ENCODE data around the gene TRPM2. TPM values are rescaled to one million over a fixed set of nuclear protein-coding genes. Genes with fewer than 3 reads are reported as not detected.

The TRPM2 gene
- total RNA-seq, 2 donors from 2014 or later, result 2.7 to 26.1 TPM

- ATAC-seq (no peak), DNase-seq (no peak)
- no peaks in the 10 kb centered on the region for H3K9me3 ChIP-seq (ENCODE audit: control insufficient read depth, low read length, poor library complexity, severe bottlenecking)
- H3K36me3 Mint-ChIP-seq (ENCODE audit: low read depth), result no peaks in the 10 kb centered on the region
- no peak overlapping the region for H3K4me3 Mint-ChIP-seq
- H3K27ac Mint-ChIP-seq, result peak overlapping the region; percentile 6
- H3K27me3 Mint-ChIP-seq, result peaks cover 15% of the 10 kb centered on the region
- H3K4me1 Mint-ChIP-seq, result peaks cover 6% of the 10 kb centered on the region
These were observed 129.3 kb downstream of the TRPM2 start for GRCh38 chr21:44482581-44483287.

GRCh38 chr21:44483288-44484237 is 130.1 kb downstream of the TRPM2 start:
- no peaks in the 10 kb centered on the region for H3K9me3 ChIP-seq (ENCODE audit: control insufficient read depth, low read length, poor library complexity, severe bottlenecking)
- Mint-ChIP-seq H3K4me1 (peaks cover 6% of the 10 kb centered on the region), H3K36me3 (ENCODE audit: low read depth) (no peaks in the 10 kb centered on the region), H3K27ac (peak overlapping the region; percentile 6), H3K27me3 (peaks cover 15% of the 10 kb centered on the region), H3K4me3 (no peak overlapping the region)
- no peak for DNase-seq
- no peak for ATAC-seq

GRCh38 chr21:44484498-44485253 is 131.3 kb downstream of the TRPM2 start:
- peaks cover 24% of the 10 kb centered on the region for H3K27me3 Mint-ChIP-seq
- H3K27ac Mint-ChIP-seq, result no peak overlapping the region
- no peaks in the 10 kb centered on the region for H3K36me3 Mint-ChIP-seq (ENCODE audit: low read depth)
- no peaks in the 10 kb centered on the region for H3K9me3 ChIP-seq (ENCODE audit: control insufficient read depth, low read length, poor library complexity, severe bottlenecking)
- peaks cover 6% of the 10 kb centered on the region for H3K4me1 Mint-ChIP-seq
- DNase-seq (no peak), ATAC-seq (no peak)
- H3K4me3 Mint-ChIP-seq, result no peak overlapping the region

- Mint-ChIP-seq H3K27ac (no peak overlapping the region), H3K4me3 (peak overlapping the region; percentile 3), H3K4me1 (peaks cover 6% of the 10 kb centered on the region), H3K27me3 (peaks cover 29% of the 10 kb centered on the region), H3K36me3 (ENCODE audit: low read depth) (no peaks in the 10 kb centered on the region)
- no peaks in the 10 kb centered on the region for H3K9me3 ChIP-seq (ENCODE audit: control insufficient read depth, low read length, poor library complexity, severe bottlenecking)
- peak; percentile 50 for ATAC-seq
- DNase-seq, result peak in 1 of 3 donors; percentile 25
These were observed 131.9 kb downstream of the TRPM2 start for GRCh38 chr21:44485254-44485793.

- peaks cover 6% of the 10 kb centered on the region for H3K4me1 Mint-ChIP-seq
- H3K36me3 Mint-ChIP-seq (ENCODE audit: low read depth), result no peaks in the 10 kb centered on the region
- ATAC-seq (no peak), DNase-seq (no peak)
- H3K27me3 Mint-ChIP-seq, result peaks cover 29% of the 10 kb centered on the region
- no peak overlapping the region for H3K4me3 Mint-ChIP-seq
- H3K27ac Mint-ChIP-seq, result no peak overlapping the region
- H3K9me3 ChIP-seq (ENCODE audit: control insufficient read depth, low read length, poor library complexity, severe bottlenecking), result no peaks in the 10 kb centered on the region
These were observed 132.4 kb downstream of the TRPM2 start for GRCh38 chr21:44485796-44486195.

- Mint-ChIP-seq H3K4me3 (no peak overlapping the region), H3K36me3 (ENCODE audit: low read depth) (no peaks in the 10 kb centered on the region)
These were observed 132.9 kb downstream of the TRPM2 start for GRCh38 chr21:44486302-44486701.

DNA sequence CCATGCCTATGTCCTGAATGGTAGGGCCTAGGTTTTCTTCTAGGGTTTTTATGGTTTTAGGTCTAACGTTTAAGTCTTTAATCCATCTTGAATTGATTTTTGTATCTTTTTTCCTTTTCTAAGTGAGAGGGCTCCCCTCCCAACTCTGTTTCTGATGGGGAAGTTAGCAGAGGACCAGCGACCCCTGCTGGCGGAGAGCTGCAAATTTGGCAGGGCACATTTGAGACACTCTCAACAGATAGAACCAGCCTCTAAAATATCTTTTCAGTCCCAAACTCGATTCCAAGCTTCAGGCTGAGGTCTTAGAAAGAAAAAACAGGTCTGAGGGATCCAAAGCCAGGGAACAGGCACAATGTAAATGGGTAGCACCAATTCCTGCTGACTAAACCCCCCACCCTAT is 134.4 kb downstream of the TRPM2 start:
- Mint-ChIP-seq H3K4me1 (peaks cover 6% of the 10 kb centered on the region), H3K36me3 (ENCODE audit: low read depth) (no peaks in the 10 kb centered on the region), H3K4me3 (no peak overlapping the region), H3K27ac (no peak overlapping the region), H3K27me3 (peaks cover 27% of the 10 kb centered on the region)
- DNase-seq (peak in 1 of 3 donors; percentile 39), ATAC-seq (no peak)
- H3K9me3 ChIP-seq (ENCODE audit: control insufficient read depth, low read length, poor library complexity, severe bottlenecking), result no peaks in the 10 kb centered on the region

More at GRCh38 chr21:44486302-44486701, 132.9 kb downstream of the TRPM2 start:
- ATAC-seq (no peak), DNase-seq (no peak)
- Mint-ChIP-seq H3K27ac (no peak overlapping the region), H3K27me3 (peaks cover 29% of the 10 kb centered on the region), H3K4me1 (peaks cover 6% of the 10 kb centered on the region)
- H3K9me3 ChIP-seq (ENCODE audit: control insufficient read depth, low read length, poor library complexity, severe bottlenecking), result no peaks in the 10 kb centered on the region

DNA sequence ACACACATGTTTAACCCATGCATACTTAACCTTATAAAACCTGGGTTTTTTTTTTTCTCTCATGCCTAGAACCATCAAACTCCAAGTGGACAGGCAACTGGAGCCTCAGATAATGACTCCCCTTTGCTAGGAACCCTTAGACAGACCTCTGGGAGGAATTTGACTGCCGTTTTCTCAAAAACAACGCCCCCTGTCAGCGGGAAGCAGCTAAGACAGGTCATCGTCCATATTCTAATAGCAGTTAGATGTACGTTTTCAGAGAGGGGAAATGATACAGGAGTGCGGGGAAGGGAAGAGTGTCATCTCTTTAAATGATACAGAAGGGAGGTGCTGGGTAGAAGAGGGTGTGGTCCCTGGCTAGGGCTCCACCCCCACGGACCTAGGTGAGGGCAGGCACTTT is 136.5 kb downstream of the TRPM2 start:
- no peak for ATAC-seq
- DNase-seq, result no peak
- H3K27me3 Mint-ChIP-seq, result peaks cover 21% of the 10 kb centered on the region
- no peaks in the 10 kb centered on the region for H3K36me3 Mint-ChIP-seq (ENCODE audit: low read depth)
- peak overlapping the region; percentile 9 for H3K27ac Mint-ChIP-seq
- H3K4me3 Mint-ChIP-seq, result no peak overlapping the region
- H3K4me1 Mint-ChIP-seq, result peaks cover 3% of the 10 kb centered on the region
- H3K9me3 ChIP-seq (ENCODE audit: control insufficient read depth, low read length, poor library complexity, severe bottlenecking), result no peaks in the 10 kb centered on the region

GRCh38 chr21:44490405-44490804 is 137.0 kb downstream of the TRPM2 start:
- no peaks in the 10 kb centered on the region for H3K36me3 Mint-ChIP-seq (ENCODE audit: low read depth)
- no peak overlapping the region for H3K4me3 Mint-ChIP-seq
- H3K27ac Mint-ChIP-seq, result no peak overlapping the region
- ATAC-seq (no peak), DNase-seq (no peak)
- peaks cover 3% of the 10 kb centered on the region for H3K4me1 Mint-ChIP-seq
- peaks cover 24% of the 10 kb centered on the region for H3K27me3 Mint-ChIP-seq
- H3K9me3 ChIP-seq (ENCODE audit: control insufficient read depth, low read length, poor library complexity, severe bottlenecking), result no peaks in the 10 kb centered on the region

GRCh38 chr21:44490816-44491215 is 137.4 kb downstream of the TRPM2 start:
- Mint-ChIP-seq H3K4me3 (no peak overlapping the region), H3K27ac (no peak overlapping the region), H3K4me1 (peaks cover 3% of the 10 kb centered on the region), H3K27me3 (peaks cover 28% of the 10 kb centered on the region), H3K36me3 (ENCODE audit: low read depth) (no peaks in the 10 kb centered on the region)
- H3K9me3 ChIP-seq (ENCODE audit: control insufficient read depth, low read length, poor library complexity, severe bottlenecking), result no peaks in the 10 kb centered on the region
- ATAC-seq (no peak), DNase-seq (no peak)
